Activated CD8-positive, alpha-beta memory T cell treated with anti-CD3 and anti-CD28 coated beads for 24 hours (primary cell): ENCODE measurements around the gene TTC9C.
A peak's percentile ranks its signal among the peaks of the same experiment; 100 is the strongest.
"Not testable (repeated sequence)": the region's sequence is repeated elsewhere in the genome, so short reads cannot be mapped to it uniquely, and the experiment has no call there.

Source experiments
- DNase-seq: peaks from one replicate; pipeline ENCODE4 v3.0.0-alpha.2; 2020

Gene TTC9C

GRCh38 chr11:62710001-62710345 is 18.3 kb upstream of the TTC9C start:
- DNase-seq = no peak

GRCh38 chr11:62712276-62712812 is 15.9 kb upstream of the TTC9C start:
- DNase-seq = no peak

- no peak for DNase-seq
Measured at GRCh38 chr11:62712861-62713260, 15.4 kb upstream of the TTC9C start.

GRCh38 chr11:62713343-62713742 is 14.9 kb upstream of the TTC9C start:
- no peak for DNase-seq

GRCh38 chr11:62715150-62716130 is 12.8 kb upstream of the TTC9C start:
- DNase-seq = no peak

- no peak for DNase-seq
Measured at GRCh38 chr11:62716206-62716605, 12.1 kb upstream of the TTC9C start.

- no peak for DNase-seq
Measured at GRCh38 chr11:62716816-62717215, 11.5 kb upstream of the TTC9C start.

- DNase-seq = no peak
Measured at GRCh38 chr11:62719302-62719978, 8.8 kb upstream of the TTC9C start.

- DNase-seq = no peak
Measured at GRCh38 chr11:62721994-62722393, 6.3 kb upstream of the TTC9C start.

GRCh38 chr11:62724171-62724570 is 4.1 kb upstream of the TTC9C start:
- no peak for DNase-seq

- no peak for DNase-seq
Measured at GRCh38 chr11:62725646-62726045, 2.6 kb upstream of the TTC9C start.

GRCh38 chr11:62726156-62726914 is 2.0 kb upstream of the TTC9C start:
- no peak for DNase-seq

- DNase-seq = no peak
Measured at GRCh38 chr11:62726915-62727164, 1.4 kb upstream of the TTC9C start.

- peak; percentile 98 for DNase-seq
Measured at GRCh38 chr11:62727165-62727871, 968 bp upstream of the TTC9C start, which contains the start of gene HNRNPUL2. Gene HNRNPUL2, minus strand, starts transcription at chr11:62727457. Its CDS starts 301 bp downstream, at chr11:62727156.

- peak; percentile 88 for DNase-seq
Measured at GRCh38 chr11:62727872-62728170, 465 bp upstream of the TTC9C start.

GRCh38 chr11:62730076-62730475 is 1.8 kb downstream of the TTC9C start:
- DNase-seq = not testable (repeated sequence)

GRCh38 chr11:62732830-62733229 is 4.5 kb downstream of the TTC9C start:
- DNase-seq = no peak

GRCh38 chr11:62737196-62737595 is 8.9 kb downstream of the TTC9C start:
- no peak for DNase-seq

GRCh38 chr11:62747475-62748160 is 19.3 kb downstream of the TTC9C start:
- no peak for DNase-seq

- not testable (repeated sequence) for DNase-seq
Measured at GRCh38 chr11:62749931-62750330, 21.6 kb downstream of the TTC9C start.

- no peak for DNase-seq
Measured at GRCh38 chr11:62752177-62752785, 24.0 kb downstream of the TTC9C start.
